Progenitor cell of endocrine pancreas (in vitro differentiated cells): ENCODE results near the gene INTS15. TPM values are rescaled to one million over a fixed set of nuclear protein-coding genes. Genes with fewer than 3 reads are reported as not detected.

Experiments used
- DNase-seq: peaks from one replicate; pipeline ENCODE4 v3.0.0; 2021; ENCODE audit warnings: low spot score; ENCODE audit not compliant: unreplicated experiment
- H3K27ac Mint-ChIP-seq: 2 replicates; pipeline ENCODE4 v1.8.0; 2021; ENCODE audit warnings: mild to moderate bottlenecking, moderate library complexity, mixed read lengths
- H3K27me3 Mint-ChIP-seq: 2 replicates; pipeline ENCODE4 v1.8.0; 2021; ENCODE audit warnings: mixed read lengths
- H3K36me3 Mint-ChIP-seq: 2 replicates; pipeline ENCODE4 v1.8.0; 2022; ENCODE audit warnings: mixed read lengths; ENCODE audit not compliant: insufficient read depth
- H3K4me1 Mint-ChIP-seq: 2 replicates; pipeline ENCODE4 v1.8.0; 2021; ENCODE audit warnings: low read depth, mixed read lengths
- H3K4me3 Mint-ChIP-seq: 2 replicates; pipeline ENCODE4 v1.8.0; 2021; ENCODE audit warnings: low read depth, mild to moderate bottlenecking, moderate library complexity, mixed read lengths
- H3K9me3 Mint-ChIP-seq: 2 replicates; pipeline ENCODE4 v1.8.0; 2021; ENCODE audit warnings: low read depth, mixed read lengths
- total RNA-seq: library from RNA; stranded (reverse); gene quantifications from 2 replicates; pipeline ENCODE4 v1.2.1, GENCODE V29; 2021
- TF ChIP-seq, protein P1 (sequence below): fragments of 200-600 bp; sonication (generic); IDR thresholded peaks from one replicate; pipeline ENCODE4 v1.5.0; 2021; ENCODE audit warnings: antibody characterized with exemption, mild to moderate bottlenecking; ENCODE audit not compliant: unreplicated experiment

INTS15 gene
- total RNA-seq, 1 donor from 2014 or later: 57.1 TPM

- no peak overlapping the region for H3K27ac Mint-ChIP-seq
- peaks cover 10% of the 10 kb centered on the region for H3K36me3 Mint-ChIP-seq
- no peaks in the 10 kb centered on the region for H3K4me1 Mint-ChIP-seq
- H3K9me3 Mint-ChIP-seq: no peaks in the 10 kb centered on the region
- TF ChIP-seq, protein P1, sequence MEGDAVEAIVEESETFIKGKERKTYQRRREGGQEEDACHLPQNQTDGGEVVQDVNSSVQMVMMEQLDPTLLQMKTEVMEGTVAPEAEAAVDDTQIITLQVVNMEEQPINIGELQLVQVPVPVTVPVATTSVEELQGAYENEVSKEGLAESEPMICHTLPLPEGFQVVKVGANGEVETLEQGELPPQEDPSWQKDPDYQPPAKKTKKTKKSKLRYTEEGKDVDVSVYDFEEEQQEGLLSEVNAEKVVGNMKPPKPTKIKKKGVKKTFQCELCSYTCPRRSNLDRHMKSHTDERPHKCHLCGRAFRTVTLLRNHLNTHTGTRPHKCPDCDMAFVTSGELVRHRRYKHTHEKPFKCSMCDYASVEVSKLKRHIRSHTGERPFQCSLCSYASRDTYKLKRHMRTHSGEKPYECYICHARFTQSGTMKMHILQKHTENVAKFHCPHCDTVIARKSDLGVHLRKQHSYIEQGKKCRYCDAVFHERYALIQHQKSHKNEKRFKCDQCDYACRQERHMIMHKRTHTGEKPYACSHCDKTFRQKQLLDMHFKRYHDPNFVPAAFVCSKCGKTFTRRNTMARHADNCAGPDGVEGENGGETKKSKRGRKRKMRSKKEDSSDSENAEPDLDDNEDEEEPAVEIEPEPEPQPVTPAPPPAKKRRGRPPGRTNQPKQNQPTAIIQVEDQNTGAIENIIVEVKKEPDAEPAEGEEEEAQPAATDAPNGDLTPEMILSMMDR: no peak
- H3K27me3 Mint-ChIP-seq: no peaks in the 10 kb centered on the region
- H3K4me3 Mint-ChIP-seq: no peak overlapping the region
- no peak for DNase-seq
Measured at GRCh38 chr7:6608081-6608480, 18.3 kb downstream of the INTS15 start.

DNA sequence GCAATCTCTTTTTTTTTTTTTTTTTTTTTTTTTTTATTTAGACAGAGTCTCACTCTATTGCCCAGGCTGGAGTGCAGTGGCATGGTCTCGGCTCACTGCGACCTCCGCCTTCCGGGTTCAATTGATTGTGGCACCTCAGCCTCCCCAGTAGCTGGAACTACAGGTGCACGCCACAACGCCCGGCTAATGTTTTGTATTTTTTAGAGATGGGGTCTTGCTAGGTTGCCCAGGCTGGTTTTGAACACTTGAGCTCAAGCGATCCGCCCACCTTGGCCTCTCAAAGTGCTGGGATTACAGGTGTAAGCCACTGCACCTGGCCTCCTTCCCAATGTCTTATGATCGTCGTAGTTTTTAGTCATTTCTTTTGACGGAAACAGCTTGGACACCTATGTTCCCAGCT is 19.0 kb downstream of the INTS15 start:
- TF ChIP-seq, protein P1: no peak
- Mint-ChIP-seq H3K27ac (no peak overlapping the region), H3K4me1 (no peaks in the 10 kb centered on the region), H3K9me3 (no peaks in the 10 kb centered on the region), H3K27me3 (no peaks in the 10 kb centered on the region), H3K4me3 (no peak overlapping the region), H3K36me3 (peaks cover 10% of the 10 kb centered on the region)
- no peak for DNase-seq

DNA sequence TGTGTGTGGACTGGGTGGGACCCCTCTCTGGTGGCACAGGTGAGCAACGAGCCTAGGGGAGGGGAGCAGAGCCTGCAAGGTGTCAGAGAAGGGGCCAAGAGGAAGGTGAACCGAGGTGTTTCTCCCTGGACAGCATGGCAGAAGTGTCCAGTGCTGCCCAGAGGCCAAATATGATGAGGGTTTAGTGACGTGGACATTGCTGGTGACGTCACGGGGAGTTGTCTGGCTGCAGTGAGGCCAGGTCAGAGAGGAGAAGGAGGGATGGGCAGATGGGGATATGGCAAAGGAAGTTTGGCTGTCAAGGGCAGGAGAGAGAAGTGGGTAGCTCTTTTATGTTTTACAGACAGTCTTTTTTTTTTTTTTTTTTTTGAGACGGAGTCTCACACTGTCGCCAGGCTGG is 23.0 kb downstream of the INTS15 start:
- peaks cover 6% of the 10 kb centered on the region for H3K4me1 Mint-ChIP-seq
- peak overlapping the region; percentile 58 for H3K4me3 Mint-ChIP-seq
- peak overlapping the region; percentile 37 for H3K27ac Mint-ChIP-seq
- TF ChIP-seq, protein P1: no peak
- no peaks in the 10 kb centered on the region for H3K9me3 Mint-ChIP-seq
- no peaks in the 10 kb centered on the region for H3K27me3 Mint-ChIP-seq
- DNase-seq: no peak
- no peaks in the 10 kb centered on the region for H3K36me3 Mint-ChIP-seq

GRCh38 chr7:6613706-6614105 is 23.9 kb downstream of the INTS15 start:
- H3K27me3 Mint-ChIP-seq: no peaks in the 10 kb centered on the region
- no peaks in the 10 kb centered on the region for H3K9me3 Mint-ChIP-seq
- H3K36me3 Mint-ChIP-seq: no peaks in the 10 kb centered on the region
- H3K4me1 Mint-ChIP-seq: peaks cover 6% of the 10 kb centered on the region
- TF ChIP-seq, protein P1: no peak
- H3K27ac Mint-ChIP-seq: no peak overlapping the region
- peak overlapping the region; percentile 19 for H3K4me3 Mint-ChIP-seq
- no peak for DNase-seq

GRCh38 chr7:6614953-6615722 is 25.3 kb downstream of the INTS15 start, which contains the start of gene ZNF853:
ZNF853 (plus strand) TSS chr7:6615610; CDS start chr7:6616175, 565 bp downstream.
- no peaks in the 10 kb centered on the region for H3K36me3 Mint-ChIP-seq
- no peaks in the 10 kb centered on the region for H3K27me3 Mint-ChIP-seq
- DNase-seq: peak; percentile 34
- H3K4me3 Mint-ChIP-seq: peak within 1 kb of the TSS; percentile 75
- no peaks in the 10 kb centered on the region for H3K9me3 Mint-ChIP-seq
- TF ChIP-seq, protein P1: peak; percentile 16
- H3K4me1 Mint-ChIP-seq: peaks cover 6% of the 10 kb centered on the region
- peak within 1 kb of the TSS; percentile 89 for H3K27ac Mint-ChIP-seq
